GM12878 (cell line): ENCODE results near the gene SUGP1. TPM values are rescaled to one million over a fixed set of nuclear protein-coding genes. Genes with fewer than 3 reads are reported as not detected.

Experiments used
- ATAC-seq: fragments of 200-7000 bp; cut with Tn5 transposase; 3 replicates; pipeline ENCODE4 v1.9.1; 2020; ENCODE audit warnings: mild to moderate bottlenecking, moderate library complexity
- BruUV-seq: library from RNA; stranded (reverse); fragments of 400-500 nt; replicated peaks from 2 replicates; lab custom pipeline; 2021; lab: Mats Ljungman, UMichigan
- CTCF ChIA-PET: fragments of 300-600 bp; sonication (Branson Sonifier 250); formaldehyde crosslinking; extraction: SDS; loops from one replicate; lab custom pipeline; 2021; ENCODE audit warnings: inconsistent platforms; lab: Yijun Ruan, JAX
- POLR2A ChIA-PET: fragments of 350-600 bp; formaldehyde crosslinking; extraction: SDS; loops from one replicate; lab custom pipeline; 2021; ENCODE audit warnings: inconsistent platforms; lab: Charles Lee
- RAD21 ChIA-PET: fragments of 300-600 bp; sonication (Branson Sonifier 250); formaldehyde crosslinking; loops from one replicate; lab custom pipeline; 2023; ENCODE audit warnings: antibody characterized with exemption; ENCODE audit not compliant: unreplicated experiment; lab: Charles Lee
- SMC1A ChIA-PET: fragments of 300-600 bp; sonication (Branson Sonifier 250); formaldehyde crosslinking; loops from one replicate; lab custom pipeline; 2023; ENCODE audit not compliant: unreplicated experiment, uncharacterized antibody; lab: Charles Lee
- DNase-seq: peaks from one replicate; pipeline ENCODE4 v3.0.0-alpha.2; 2011; ENCODE audit warnings: low read depth, low spot score
- FAIRE-seq: peaks from 3 replicates; lab custom pipeline; 2011; peaks lifted over from hg19 to GRCh38; lab: Jason Lieb, UNC
- H2AFZ ChIP-seq: 2 replicates; pipeline ENCODE4 v1.6.0; 2011; ENCODE audit warnings: low read depth, low read length, control low read depth; ENCODE audit not compliant: control insufficient read depth
- H3K27ac ChIP-seq: 2 replicates; pipeline ENCODE4 v1.5.1; 2011; ENCODE audit warnings: control low read depth; ENCODE audit not compliant: control insufficient read depth, insufficient read depth
- H3K27me3 ChIP-seq, 2 experiments: replicated peaks in 1 of 2; 2 replicates each; pipeline versions ENCODE4 v1.6.0 to v1.6.1; 2011; ENCODE audit warnings: low read length in 1 of 2; ENCODE audit not compliant: control insufficient read depth in 2 of 2, insufficient read depth in 2 of 2
- H3K36me3 ChIP-seq, 2 experiments: 2 replicates each; pipeline ENCODE4 v1.5.1; 2011; ENCODE audit warnings: low read length in 1 of 2; ENCODE audit not compliant: control insufficient read depth in 2 of 2, insufficient read depth in 2 of 2
- H3K4me1 ChIP-seq: 2 replicates; pipeline ENCODE4 v1.6.1; 2011; ENCODE audit warnings: mild to moderate bottlenecking, low read length, moderate library complexity, mixed read lengths; ENCODE audit not compliant: control insufficient read depth, insufficient read depth
- H3K4me2 ChIP-seq: 2 replicates; pipeline ENCODE4 v1.6.0; 2011; ENCODE audit warnings: control low read depth; ENCODE audit not compliant: control insufficient read depth, insufficient read depth
- H3K4me3 ChIP-seq: fragments of 200-600 bp; sonication (generic); 2 replicates; pipeline ENCODE4 v1.5.1; 2016
- H3K79me2 ChIP-seq: 2 replicates; pipeline ENCODE4 v1.6.0; 2011; ENCODE audit warnings: low read length; ENCODE audit not compliant: control insufficient read depth, insufficient read depth
- H3K9ac ChIP-seq: 2 replicates; pipeline ENCODE4 v1.8.0; 2011; ENCODE audit warnings: low read length, control low read depth, mixed read lengths; ENCODE audit not compliant: control insufficient read depth, insufficient read depth
- H3K9me3 ChIP-seq: replicated peaks from 3 replicates; pipeline ENCODE4 v1.5.1; 2011; ENCODE audit warnings: mild to moderate bottlenecking, low read length; ENCODE audit not compliant: control insufficient read depth, insufficient read depth
- H4K20me1 ChIP-seq: 2 replicates; pipeline ENCODE4 v1.6.0; 2011; ENCODE audit not compliant: control insufficient read depth, insufficient read depth
- BMI1 ChIP-seq: fragments of 450-650 bp; IDR thresholded peaks from 2 replicates; pipeline ENCODE4 v1.6.1; 2016; ENCODE audit warnings: mild to moderate bottlenecking, moderate library complexity, borderline replicate concordance
- KDM1A ChIP-seq: fragments of 200-600 bp; sonication (generic); IDR thresholded peaks from 2 replicates; pipeline ENCODE4 v1.6.1; 2016; ENCODE audit warnings: borderline replicate concordance
- POLR2A ChIP-seq: IDR thresholded peaks from 2 replicates; pipeline ENCODE4 v1.6.1; 2011; ENCODE audit warnings: low read depth, mild to moderate bottlenecking, low read length
- USF1 ChIP-seq: IDR thresholded peaks from 2 replicates; pipeline ENCODE4 v1.6.1; 2011; ENCODE audit warnings: borderline replicate concordance, low read depth, mild to moderate bottlenecking, moderate library complexity, mixed read lengths, low read length; ENCODE audit not compliant: insufficient read depth; ENCODE audit errors: extremely low read length
- WRNIP1 ChIP-seq: IDR thresholded peaks from 2 replicates; pipeline ENCODE4 v1.6.1; 2011; ENCODE audit warnings: low read depth, low read length, improper control_type of control experiment, borderline replicate concordance
- WGBS: methylation state at CpG from one replicate; pipeline ENCODE4 v1.1.6; 2016; ENCODE audit warnings: low lambda C conversion rate; ENCODE audit not compliant: insufficient replicate concordance, insufficient coverage; ENCODE audit errors: missing lambda C conversion rate; 5-methylcytosine and 5-hydroxymethylcytosine counted together
- in situ Hi-C: fragments of 300-500 bp; cut with MboI; formaldehyde crosslinking; loops from 9 replicates; pipeline ENCODE4 v1.14.3; 2018; ENCODE audit warnings: mixed read lengths
- intact Hi-C: fragments of 100-400 bp; cut with micrococcal nuclease; formaldehyde crosslinking; loops from one replicate; pipeline ENCODE4 v1.14.2; 2022; ENCODE audit not compliant: unreplicated experiment
- polyA plus RNA-seq, 11 experiments: library from polyadenylated mRNA; depleted of rRNA in 4 of 11; unstranded in 6 of 11; stranded (reverse) in 5 of 11; fragments of >200 nt; fragmentation: Nextera tagmentation in 4 of 11; fragmentation: Illumina TruSeq in 1 of 11; extraction: Ambion mirVana in 4 of 11; extraction: Trizol in 1 of 11; gene quantifications; 1 replicate in 1 of 11; 2 replicates in 10 of 11; pipeline versions ENCODE4 v1.2.1 to v1.2.3, GENCODE V29; 2011 to 2016; ENCODE audit warnings: inconsistent platforms in 2 of 11, missing spikeins in 2 of 11, low read depth in 1 of 11
- total RNA-seq, 4 experiments: library from RNA; depleted of rRNA in 3 of 4; stranded (reverse); fragments of >200 nt in 3 of 4; fragmentation: Illumina TruSeq in 1 of 4; extraction: Trizol in 1 of 4; gene quantifications; 2 replicates each; pipeline versions ENCODE4 v1.2.1 to v1.2.3, GENCODE V29; 2013 to 2021

SUGP1 gene
- total and polyA plus RNA-seq, 10 of the 15 experiments (the other 5 are each of a cell fraction or from before 2014, with no cell fraction given) = 1.6 to 70.2 (median 38.4) TPM

GRCh38 chr19:19356901-19357566 lies 36.7 kb upstream of the SUGP1 start:
- DNase-seq (no peak), ATAC-seq (no peak), FAIRE-seq (no peak)
- ChIA-PET SMC1A (no interaction called here), POLR2A (interaction anchor here (0.6 kb wide), 1 partner anchor 166 kb away, joined by 3 read pairs; no protein-coding TSS in a partner anchor), RAD21 (no interaction called here), CTCF (interaction anchor here (2.0 kb wide), 1 partner anchor 9 kb away, joined by 5 read pairs; no protein-coding TSS in a partner anchor)
- no peaks in the 10 kb centered on the region for H3K79me2 ChIP-seq
- no peaks in the 10 kb centered on the region for H3K27me3 ChIP-seq
- 0 out of 2 replicates have a peak, but pooled peaks cover 2% of the 10 kb centered on the region for H3K4me1 ChIP-seq
- H3K36me3 ChIP-seq = peaks cover 9 to 15% of the 10 kb centered on the region in 2 experiments
- no peaks in the 10 kb centered on the region for H3K9me3 ChIP-seq
- no peak overlapping the region for H3K4me3 ChIP-seq
- no peak overlapping the region for H2AFZ ChIP-seq
- intact Hi-C loops (no loop called here), in situ Hi-C loops (no loop called here)
- WGBS = 95% methylated on average over 13 of the region's 13 CpGs
- H3K27ac ChIP-seq = no peak overlapping the region
- no peak overlapping the region for H3K9ac ChIP-seq
- H3K4me2 ChIP-seq = no peak overlapping the region
- TF ChIP-seq KDM1A = no peak
- H4K20me1 ChIP-seq = no peaks in the 10 kb centered on the region
- BruUV-seq = no TSS peak

- intact Hi-C loops = no loop called here
- Histone ChIP-seq H3K4me3 (no peak overlapping the region), H3K9ac (no peak overlapping the region), H3K9me3 (no peaks in the 10 kb centered on the region), H3K4me2 (no peak overlapping the region), H3K79me2 (no peaks in the 10 kb centered on the region), H2AFZ (no peak overlapping the region), H3K27ac (no peak overlapping the region), H3K27me3 (no peaks in the 10 kb centered on the region), H3K36me3 (peaks cover 9 to 17% of the 10 kb centered on the region in 2 experiments), H3K4me1 (0 out of 2 replicates have a peak, but pooled peaks cover 2% of the 10 kb centered on the region), H4K20me1 (no peaks in the 10 kb centered on the region)
- 92% methylated on average over 7 of the region's 11 CpGs for WGBS
- BruUV-seq = no TSS peak
- in situ Hi-C loops = no loop called here
- ChIA-PET POLR2A (no interaction called here), RAD21 (no interaction called here), SMC1A (no interaction called here), CTCF (interaction anchor here (2.0 kb wide), 1 partner anchor 10 kb away, joined by 5 read pairs; no protein-coding TSS in a partner anchor)
- TF ChIP-seq BMI1 = no peak
- no peak for TF ChIP-seq USF1
- peak; percentile 44 for TF ChIP-seq POLR2A
- no peak for TF ChIP-seq WRNIP1
- no peak for FAIRE-seq
- DNase-seq = no peak
- ATAC-seq = no peak
Observed at GRCh38 chr19:19356500-19356899, 36.2 kb upstream of the SUGP1 start.
